Caki2 (cell line): ENCODE data around the gene RPL23. TPM values are rescaled to one million over a fixed set of nuclear protein-coding genes. Genes with fewer than 3 reads are reported as not detected.

Experiments
- DNase-seq: peaks from one replicate; pipeline ENCODE4 v3.0.0-alpha.2; 2015; ENCODE audit warnings: low read depth
- in situ Hi-C: cut with HindIII; loops from 2 replicates; pipeline ENCODE4 v1.10.0; 2016; ENCODE audit warnings: low sequenced_read_pairs, low pct_unique_long_range_greater_than_20kb, mixed read lengths
- total RNA-seq: library from RNA; depleted of rRNA; stranded (reverse); fragments of >200 nt; shearing (Covaris generic); gene quantifications from 2 replicates; pipeline ENCODE4 v1.2.3, GENCODE V29; 2014; ENCODE audit warnings: low replicate concordance; rRNA removed

The RPL23 gene
- total RNA-seq, 1 experiment from 2014 or later = 1,156 TPM

DNA sequence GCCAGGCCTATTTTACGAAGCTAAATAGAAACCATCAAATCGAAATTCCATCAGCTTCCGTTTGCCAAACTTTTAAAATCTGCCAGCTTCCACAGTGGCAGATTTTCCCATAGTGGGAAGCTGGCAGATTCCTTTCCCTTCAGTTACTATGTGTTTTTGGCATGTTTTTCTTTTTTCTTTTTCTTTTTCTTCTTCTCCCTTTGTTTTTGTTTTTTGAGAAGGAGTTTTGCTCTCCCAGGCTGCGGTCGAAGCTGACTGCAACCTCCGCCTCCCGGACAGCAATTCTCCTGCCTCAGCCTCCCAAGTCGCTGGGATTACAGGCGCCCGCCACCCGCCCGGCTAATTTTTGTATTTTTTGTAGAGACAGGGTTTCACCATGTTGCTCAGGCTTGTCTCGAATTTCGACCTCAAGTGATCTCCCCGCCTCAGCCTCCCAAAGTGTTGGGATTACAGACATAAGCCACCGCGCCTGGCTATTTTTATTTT, 27.7 kb downstream of the RPL23 start:
- no peak for DNase-seq
- in situ Hi-C loops = no loop called here

- in situ Hi-C loops = no loop called here
- DNase-seq = peak; percentile 96
Observed at GRCh38 chr17:38824899-38825761, 28.4 kb downstream of the RPL23 start, which contains the start of gene CWC25. TSS of gene CWC25 (minus strand) at chr17:38825321. CDS start at chr17:38825183, 138 bp downstream.

DNA sequence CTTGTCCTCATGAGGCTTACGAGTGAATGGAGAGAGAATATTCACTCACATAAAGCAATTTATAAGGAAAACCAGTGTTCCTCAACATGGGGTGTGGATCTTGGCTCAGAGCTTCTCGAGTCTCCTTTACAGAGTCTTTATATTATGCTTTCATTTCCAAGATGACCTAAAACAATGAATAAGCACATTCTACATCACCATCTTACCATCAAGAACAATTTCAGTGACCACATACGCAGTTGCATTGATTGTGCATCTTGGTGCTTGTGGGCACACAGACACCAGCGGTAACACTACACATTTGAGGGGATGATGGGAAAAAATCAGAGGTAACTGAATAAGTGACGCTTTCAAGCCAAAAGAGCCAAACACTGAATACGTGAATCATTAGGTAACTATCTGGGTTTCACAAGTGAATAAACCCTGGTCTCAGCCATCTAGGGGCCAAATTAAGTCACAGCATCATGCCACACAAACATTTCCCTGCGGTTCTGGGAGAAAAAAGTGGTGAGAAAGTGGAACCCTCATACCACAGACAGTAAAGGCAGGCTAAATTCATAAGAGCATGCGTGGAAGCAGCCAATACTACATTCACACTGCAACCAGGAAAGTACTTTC, 37.8 kb downstream of the RPL23 start:
- peak; percentile 86 for DNase-seq
- in situ Hi-C loops = no loop called here

DNA sequence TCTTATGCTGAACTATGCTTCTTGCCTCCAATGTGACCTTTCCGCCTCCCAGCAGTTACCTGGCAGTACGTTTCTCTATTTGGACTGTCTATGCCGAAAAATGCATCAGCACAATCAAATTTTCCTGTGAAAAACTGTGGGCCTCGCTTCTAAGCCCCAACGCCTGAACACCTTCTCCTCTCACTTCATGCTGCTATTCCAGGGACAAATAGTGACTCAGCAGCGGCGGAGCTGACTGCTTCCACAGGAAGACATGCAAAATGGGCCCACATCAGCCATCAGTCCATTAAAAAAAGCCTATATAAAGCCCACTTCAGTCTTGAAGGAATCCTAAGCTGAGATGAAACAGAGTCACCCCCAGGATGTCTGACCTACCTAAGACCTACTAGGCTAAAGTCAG, 43.7 kb downstream of the RPL23 start:
- in situ Hi-C loops = no loop called here
- no peak for DNase-seq

- in situ Hi-C loops = no loop called here
- no peak for DNase-seq
Observed at GRCh38 chr17:38800237-38800760, 53.2 kb downstream of the RPL23 start.

DNA sequence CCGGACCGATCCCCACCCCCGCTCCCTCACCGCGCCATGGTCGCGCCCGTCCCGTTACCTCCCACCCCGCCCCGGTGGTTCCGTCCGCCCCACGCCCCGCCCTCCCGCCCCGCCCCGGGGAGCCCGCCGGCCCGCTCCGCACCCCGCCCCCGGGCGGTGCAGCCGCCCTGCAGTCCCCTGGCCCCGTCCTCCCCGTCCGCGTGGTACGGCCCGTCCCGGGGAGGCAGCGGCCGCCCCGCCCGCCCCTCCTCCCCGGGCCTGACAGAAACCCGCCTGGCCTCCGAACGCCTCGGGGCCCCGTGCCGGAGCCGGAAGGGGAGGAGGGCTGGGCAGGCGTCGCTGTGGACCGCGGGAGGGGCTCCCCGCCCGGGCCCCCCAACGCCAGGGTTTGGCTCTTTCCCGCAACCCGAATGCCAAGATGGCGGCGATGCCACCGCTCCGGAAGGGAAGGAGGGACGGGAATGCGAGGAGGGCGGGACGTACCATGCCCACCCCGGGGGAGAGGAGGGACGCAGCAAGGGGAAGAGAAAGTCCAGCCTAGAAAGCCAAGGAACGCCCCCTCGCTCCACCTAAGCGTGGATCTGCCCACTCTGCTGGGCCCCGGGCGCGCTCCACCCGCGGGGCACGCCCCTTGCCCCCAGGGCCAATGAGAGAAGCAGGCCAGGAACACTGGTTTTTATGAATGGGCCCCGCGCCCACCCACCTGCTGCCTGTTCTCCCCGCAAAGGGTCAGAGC, 53.9 kb downstream of the RPL23 start, which contains the start of gene PIP4K2B:
Gene PIP4K2B, minus strand, starts transcription at position 56 of the 736 bp plus-strand sequence. CDS start 132 bp downstream, outside the sequence.
- peak; percentile 99 for DNase-seq
- in situ Hi-C loops = no loop called here

DNA sequence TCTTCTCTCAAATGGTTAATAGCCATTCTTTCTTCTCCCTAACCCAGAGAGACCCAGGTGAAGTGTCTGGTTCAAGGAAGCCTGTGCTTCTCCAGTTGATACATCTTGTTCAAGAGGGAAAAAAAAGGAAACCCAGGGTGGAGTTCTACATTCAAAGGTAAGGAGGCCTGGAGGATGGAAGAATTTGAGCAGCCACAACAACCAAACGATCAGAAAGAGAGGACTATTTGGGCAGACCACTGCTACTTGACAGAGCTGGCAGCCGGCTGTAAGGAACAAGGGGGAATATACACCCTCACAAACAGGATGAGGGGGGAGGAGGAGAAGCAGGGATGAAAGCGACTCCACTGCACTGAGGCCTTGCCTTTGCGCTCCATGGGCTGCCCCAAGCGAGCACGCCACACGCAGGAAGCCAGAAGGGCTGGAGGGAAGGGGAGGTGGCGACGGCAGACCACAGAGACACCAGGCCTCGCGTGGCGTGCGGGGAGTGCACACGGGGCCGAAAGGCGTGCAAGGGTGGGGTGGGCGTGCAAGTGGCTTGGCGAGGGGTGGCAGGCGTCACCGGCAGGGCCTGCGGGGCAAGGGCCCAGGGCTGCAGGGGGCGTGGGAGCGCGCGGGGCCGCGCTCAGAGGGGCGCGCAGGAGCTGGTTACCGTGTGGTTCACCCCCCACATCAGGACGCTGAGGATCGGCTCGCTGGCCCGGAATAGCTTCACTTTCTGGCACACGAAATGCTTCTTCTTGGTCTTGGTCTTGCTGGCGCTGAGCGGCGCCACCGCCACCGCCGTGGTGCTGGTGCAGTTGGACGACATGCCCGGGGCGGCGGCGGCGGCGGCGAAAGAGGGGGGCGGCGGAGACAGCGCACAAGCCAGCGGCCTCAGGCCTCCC, 54.7 kb downstream of the RPL23 start:
- peak; percentile 57 for DNase-seq
- in situ Hi-C loops = no loop called here

Other genes with a start within 250 kb of the RPL23 start
- gene SRCIN1, start 247.8 kb downstream of the RPL23 start, total RNA-seq = 2.3 and 5.5 TPM in 2 replicates
- 14.1 and 20.4 TPM in 2 replicates for gene EPOP, start 178.8 kb downstream of the RPL23 start, total RNA-seq
- 22.8 and 27.9 TPM in 2 replicates for gene MLLT6, start 148.4 kb downstream of the RPL23 start, total RNA-seq
- gene CISD3, start 123.4 kb downstream of the RPL23 start, total RNA-seq = 13.0 and 23.0 TPM in 2 replicates
- gene PCGF2, start 105.4 kb downstream of the RPL23 start, total RNA-seq = 0.88 and 7.0 TPM in 2 replicates
- 364 and 410 TPM in 2 replicates for gene PSMB3, start 101.0 kb downstream of the RPL23 start, total RNA-seq
- 50.6 and 89.8 TPM in 2 replicates for gene PIP4K2B, start 54.2 kb downstream of the RPL23 start, total RNA-seq
- gene CWC25, start 28.4 kb downstream of the RPL23 start, total RNA-seq = 15.2 and 21.9 TPM in 2 replicates
- 310 and 333 TPM in 2 replicates for gene LASP1, start 16.3 kb upstream of the RPL23 start, total RNA-seq
- gene FBXO47, start 113.7 kb upstream of the RPL23 start, total RNA-seq = not detected in 2 replicates